ENCODE data around the gene NUCB1. TPM values are rescaled to one million over a fixed set of nuclear protein-coding genes. Genes with fewer than 3 reads are reported as not detected.
"Not testable (repeated sequence)": the region's sequence is repeated elsewhere in the genome, so short reads cannot be mapped to it uniquely, and the experiment has no call there.

NUCB1 gene
- polyA plus RNA-seq, 2 donors: 88.2 to 116 TPM

DNA sequence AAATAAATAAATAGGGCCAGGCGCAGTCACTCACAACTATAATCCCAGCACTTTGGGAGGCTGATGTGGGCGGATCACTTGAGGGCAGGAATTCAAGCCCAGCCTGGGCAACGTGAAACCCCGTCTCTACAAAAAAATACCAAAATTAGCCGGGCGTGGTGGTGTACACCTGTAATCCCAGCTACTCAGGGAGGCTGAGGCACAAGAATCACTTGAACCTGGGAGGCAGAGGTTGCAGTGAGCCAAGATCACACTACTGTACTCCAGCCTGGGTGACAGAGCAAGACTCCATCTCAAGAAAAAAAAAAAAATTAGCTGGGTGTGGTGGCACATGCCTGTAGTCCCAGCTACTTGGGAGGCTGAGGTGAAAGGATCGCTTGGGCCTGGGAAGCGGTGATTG is 25.8 kb downstream of the NUCB1 start:
- H3K4me1 ChIP-seq (ENCODE audit: control insufficient read depth in 2 of 2, insufficient read depth in 2 of 2, low read length in 1 of 2): not testable (repeated sequence)
- H3K27ac ChIP-seq (ENCODE audit: low read depth in 2 of 2, low read length in 1 of 2): peak overlapping the region in 1 of 2 donors; percentile 91

GRCh38 chr19:48926909-48927308 is 26.8 kb downstream of the NUCB1 start:
- no peak overlapping the region for H3K4me3 ChIP-seq (ENCODE audit: low read depth in 1 of 2, low read length in 2 of 2)
- H3K27ac ChIP-seq (ENCODE audit: low read depth in 2 of 2, low read length in 1 of 2): peak overlapping the region; percentile 56 to 91
- H3K36me3 ChIP-seq (ENCODE audit: control insufficient read depth in 2 of 2, insufficient read depth in 2 of 2, low read length in 1 of 2): peaks cover 4 to 10% of the 10 kb centered on the region in 2 donors
- no peaks in the 10 kb centered on the region for H3K4me1 ChIP-seq (ENCODE audit: control insufficient read depth in 2 of 2, insufficient read depth in 2 of 2, low read length in 1 of 2)
- H3K27me3 ChIP-seq (ENCODE audit: control insufficient read depth in 1 of 2, insufficient read depth in 2 of 2, low read length in 2 of 2): no peaks in the 10 kb centered on the region
- H3K9me3 ChIP-seq (ENCODE audit: control insufficient read depth in 2 of 2, insufficient read depth in 1 of 2, low read depth in 1 of 2, low read length in 1 of 2): no peaks in the 10 kb centered on the region
- WGBS, 2 donors: 9 to 22% methylated on average over 10 of the region's 10 CpGs

More for the DNA sequence above, 25.8 kb downstream of the NUCB1 start:
- H3K27me3 ChIP-seq (ENCODE audit: control insufficient read depth in 1 of 2, insufficient read depth in 2 of 2, low read length in 2 of 2); H3K4me3 ChIP-seq (ENCODE audit: low read depth in 1 of 2, low read length in 2 of 2); H3K9me3 ChIP-seq (ENCODE audit: control insufficient read depth in 2 of 2, insufficient read depth in 1 of 2, low read depth in 1 of 2, low read length in 1 of 2): not testable (repeated sequence)
- peaks cover 8 to 20% of the 10 kb centered on the region in 2 donors for H3K36me3 ChIP-seq (ENCODE audit: control insufficient read depth in 2 of 2, insufficient read depth in 2 of 2, low read length in 1 of 2)
- 78 to 81% methylated on average over 8 of the region's 8 CpGs for WGBS, 2 donors

DNA sequence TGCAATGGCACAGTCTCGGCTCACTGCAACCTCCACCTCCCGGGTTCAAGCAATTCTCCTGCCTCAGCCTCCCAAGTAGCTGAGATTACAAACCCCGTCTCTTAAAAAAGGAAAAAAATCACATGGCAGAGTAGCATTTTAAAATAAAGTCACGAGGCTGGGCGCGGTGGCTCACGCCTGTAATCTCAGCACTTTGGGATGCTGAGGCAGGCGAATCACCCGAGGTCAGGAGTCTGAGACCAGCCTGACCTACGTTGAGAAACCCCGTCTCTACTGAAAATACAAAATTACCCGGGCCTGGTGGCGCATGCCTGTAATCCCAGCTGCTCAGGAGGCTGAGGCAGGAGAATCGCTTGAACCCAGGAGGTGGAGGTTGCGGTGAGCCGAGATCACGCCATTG is 27.6 kb downstream of the NUCB1 start:
- not testable (repeated sequence) for H3K27me3 ChIP-seq (ENCODE audit: control insufficient read depth in 1 of 2, insufficient read depth in 2 of 2, low read length in 2 of 2); H3K9me3 ChIP-seq (ENCODE audit: control insufficient read depth in 2 of 2, insufficient read depth in 1 of 2, low read depth in 1 of 2, low read length in 1 of 2); H3K4me3 ChIP-seq (ENCODE audit: low read depth in 1 of 2, low read length in 2 of 2); H3K4me1 ChIP-seq (ENCODE audit: control insufficient read depth in 2 of 2, insufficient read depth in 2 of 2, low read length in 1 of 2); H3K36me3 ChIP-seq (ENCODE audit: control insufficient read depth in 2 of 2, insufficient read depth in 2 of 2, low read length in 1 of 2)
- peak overlapping the region; percentile 19 to 75 for H3K27ac ChIP-seq (ENCODE audit: low read depth in 2 of 2, low read length in 1 of 2)
- 72 to 74% methylated on average over 17 of the region's 17 CpGs for WGBS, 2 donors

GRCh38 chr19:48928164-48929025 is 28.3 kb downstream of the NUCB1 start:
- H3K36me3 ChIP-seq (ENCODE audit: control insufficient read depth in 2 of 2, insufficient read depth in 2 of 2, low read length in 1 of 2): no peaks in the 10 kb centered on the region
- H3K4me3 ChIP-seq (ENCODE audit: low read depth in 1 of 2, low read length in 2 of 2): no peak overlapping the region
- 61 to 64% methylated on average over 15 of the region's 15 CpGs for WGBS, 2 donors
- H3K4me1 ChIP-seq (ENCODE audit: control insufficient read depth in 2 of 2, insufficient read depth in 2 of 2, low read length in 1 of 2): no peaks in the 10 kb centered on the region
- no peaks in the 10 kb centered on the region for H3K27me3 ChIP-seq (ENCODE audit: control insufficient read depth in 1 of 2, insufficient read depth in 2 of 2, low read length in 2 of 2)
- peak overlapping the region in 1 of 2 donors; percentile 75 for H3K27ac ChIP-seq (ENCODE audit: low read depth in 2 of 2, low read length in 1 of 2)
- no peaks in the 10 kb centered on the region for H3K9me3 ChIP-seq (ENCODE audit: control insufficient read depth in 2 of 2, insufficient read depth in 1 of 2, low read depth in 1 of 2, low read length in 1 of 2)

- Histone ChIP-seq H3K27me3 (ENCODE audit: control insufficient read depth in 1 of 2, insufficient read depth in 2 of 2, low read length in 2 of 2) (no peaks in the 10 kb centered on the region), H3K4me1 (ENCODE audit: control insufficient read depth in 2 of 2, insufficient read depth in 2 of 2, low read length in 1 of 2) (no peaks in the 10 kb centered on the region), H3K36me3 (ENCODE audit: control insufficient read depth in 2 of 2, insufficient read depth in 2 of 2, low read length in 1 of 2) (no peaks in the 10 kb centered on the region), H3K9me3 (ENCODE audit: control insufficient read depth in 2 of 2, insufficient read depth in 1 of 2, low read depth in 1 of 2, low read length in 1 of 2) (no peaks in the 10 kb centered on the region), H3K4me3 (ENCODE audit: low read depth in 1 of 2, low read length in 2 of 2) (peak within 1 kb of the TSS; percentile 37 to 41), H3K27ac (ENCODE audit: low read depth in 2 of 2, low read length in 1 of 2) (peak within 1 kb of the TSS in 1 of 2 donors; percentile 76)
- 0 to 1% methylated on average over 37 to 43 of the region's 43 CpGs for WGBS, 2 donors
Observed at GRCh38 chr19:48933382-48933932, 33.3 kb downstream of the NUCB1 start, which contains the start of gene DHDH. TSS of gene DHDH (plus strand) at chr19:48933699. CDS start at chr19:48933722, 23 bp downstream.

DNA sequence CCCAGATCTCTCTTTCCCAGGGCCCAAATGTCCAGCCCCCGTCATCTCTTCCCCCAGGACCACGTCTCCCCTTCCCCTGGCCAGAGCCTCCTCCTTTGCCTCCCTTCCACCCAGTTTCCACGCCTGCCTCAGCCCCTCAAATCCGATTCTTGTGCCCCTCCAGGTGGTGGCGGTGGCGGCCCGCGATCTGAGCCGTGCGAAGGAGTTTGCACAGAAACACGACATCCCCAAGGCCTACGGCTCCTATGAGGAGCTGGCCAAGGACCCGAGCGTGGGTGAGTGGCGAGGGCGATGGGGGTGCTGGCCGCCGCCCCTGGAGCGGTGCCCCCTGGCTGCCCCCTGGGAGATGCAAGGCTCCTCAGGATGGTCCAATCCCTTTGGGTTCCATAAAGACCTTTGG is 34.7 kb downstream of the NUCB1 start:
- WGBS, 2 donors: 80 to 89% methylated on average over 19 of the region's 19 CpGs
- H3K4me3 ChIP-seq (ENCODE audit: low read depth in 1 of 2, low read length in 2 of 2): no peak overlapping the region
- no peak overlapping the region for H3K27ac ChIP-seq (ENCODE audit: low read depth in 2 of 2, low read length in 1 of 2)
- H3K9me3 ChIP-seq (ENCODE audit: control insufficient read depth in 2 of 2, insufficient read depth in 1 of 2, low read depth in 1 of 2, low read length in 1 of 2): no peaks in the 10 kb centered on the region
- no peaks in the 10 kb centered on the region for H3K27me3 ChIP-seq (ENCODE audit: control insufficient read depth in 1 of 2, insufficient read depth in 2 of 2, low read length in 2 of 2)
- no peaks in the 10 kb centered on the region for H3K4me1 ChIP-seq (ENCODE audit: control insufficient read depth in 2 of 2, insufficient read depth in 2 of 2, low read length in 1 of 2)
- H3K36me3 ChIP-seq (ENCODE audit: control insufficient read depth in 2 of 2, insufficient read depth in 2 of 2, low read length in 1 of 2): no peaks in the 10 kb centered on the region

DNA sequence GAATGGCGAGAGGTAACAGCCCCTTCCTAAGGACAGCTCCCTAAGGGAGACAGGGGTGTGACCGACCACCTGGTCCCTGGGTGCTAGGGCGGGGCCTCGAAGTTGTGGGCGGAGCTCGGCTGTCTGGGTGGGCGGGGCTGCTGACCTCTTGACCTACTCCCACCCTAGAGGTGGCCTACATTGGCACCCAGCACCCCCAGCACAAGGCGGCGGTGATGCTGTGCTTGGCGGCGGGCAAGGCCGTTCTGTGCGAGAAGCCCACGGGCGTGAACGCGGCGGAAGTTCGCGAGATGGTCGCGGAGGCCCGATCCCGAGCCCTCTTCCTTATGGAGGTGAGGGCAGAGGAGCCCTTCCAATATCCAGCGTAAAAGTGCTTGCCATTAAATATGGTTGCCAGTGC is 35.8 kb downstream of the NUCB1 start:
- Histone ChIP-seq H3K36me3 (ENCODE audit: control insufficient read depth in 2 of 2, insufficient read depth in 2 of 2, low read length in 1 of 2) (no peaks in the 10 kb centered on the region), H3K27ac (ENCODE audit: low read depth in 2 of 2, low read length in 1 of 2) (no peak overlapping the region), H3K4me3 (ENCODE audit: low read depth in 1 of 2, low read length in 2 of 2) (no peak overlapping the region), H3K9me3 (ENCODE audit: control insufficient read depth in 2 of 2, insufficient read depth in 1 of 2, low read depth in 1 of 2, low read length in 1 of 2) (no peaks in the 10 kb centered on the region), H3K27me3 (ENCODE audit: control insufficient read depth in 1 of 2, insufficient read depth in 2 of 2, low read length in 2 of 2) (no peaks in the 10 kb centered on the region), H3K4me1 (ENCODE audit: control insufficient read depth in 2 of 2, insufficient read depth in 2 of 2, low read length in 1 of 2) (no peaks in the 10 kb centered on the region)
- WGBS, 2 donors: 95 to 96% methylated on average over 25 of the region's 25 CpGs

DNA sequence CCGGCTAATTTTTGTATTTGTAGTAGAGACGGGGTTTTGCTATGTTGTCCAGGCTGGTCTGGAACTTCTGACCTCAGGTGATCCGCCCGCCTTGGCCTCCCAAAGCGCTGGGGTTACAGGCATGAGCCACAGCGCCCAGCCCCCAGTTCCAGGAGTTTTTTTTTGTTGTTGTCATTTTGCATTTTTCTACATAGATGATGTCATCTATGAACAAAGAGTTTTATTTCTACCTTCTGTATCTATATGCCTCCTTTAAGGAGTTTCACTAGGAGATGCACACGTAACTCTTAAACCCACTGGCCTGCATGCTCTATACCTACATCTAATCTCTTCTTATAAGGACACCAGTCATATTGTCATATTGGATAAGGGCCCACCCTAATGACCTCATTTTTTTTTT is 38.1 kb downstream of the NUCB1 start:
- Histone ChIP-seq H3K9me3 (ENCODE audit: control insufficient read depth in 2 of 2, insufficient read depth in 1 of 2, low read depth in 1 of 2, low read length in 1 of 2) (no peaks in the 10 kb centered on the region), H3K27ac (ENCODE audit: low read depth in 2 of 2, low read length in 1 of 2) (no peak overlapping the region), H3K36me3 (ENCODE audit: control insufficient read depth in 2 of 2, insufficient read depth in 2 of 2, low read length in 1 of 2) (no peaks in the 10 kb centered on the region), H3K4me3 (ENCODE audit: low read depth in 1 of 2, low read length in 2 of 2) (no peak overlapping the region), H3K27me3 (ENCODE audit: control insufficient read depth in 1 of 2, insufficient read depth in 2 of 2, low read length in 2 of 2) (no peaks in the 10 kb centered on the region), H3K4me1 (ENCODE audit: control insufficient read depth in 2 of 2, insufficient read depth in 2 of 2, low read length in 1 of 2) (no peaks in the 10 kb centered on the region)
- 80 to 88% methylated on average over 7 of the region's 7 CpGs for WGBS, 2 donors

GRCh38 chr19:48940902-48941301 is 40.8 kb downstream of the NUCB1 start:
- no peaks in the 10 kb centered on the region for H3K27me3 ChIP-seq (ENCODE audit: control insufficient read depth in 1 of 2, insufficient read depth in 2 of 2, low read length in 2 of 2)
- H3K27ac ChIP-seq (ENCODE audit: low read depth in 2 of 2, low read length in 1 of 2): no peak overlapping the region
- no peaks in the 10 kb centered on the region for H3K9me3 ChIP-seq (ENCODE audit: control insufficient read depth in 2 of 2, insufficient read depth in 1 of 2, low read depth in 1 of 2, low read length in 1 of 2)
- no peaks in the 10 kb centered on the region for H3K36me3 ChIP-seq (ENCODE audit: control insufficient read depth in 2 of 2, insufficient read depth in 2 of 2, low read length in 1 of 2)
- no peaks in the 10 kb centered on the region for H3K4me1 ChIP-seq (ENCODE audit: control insufficient read depth in 2 of 2, insufficient read depth in 2 of 2, low read length in 1 of 2)
- 95 to 96% methylated on average over 5 of the region's 5 CpGs for WGBS, 2 donors
- H3K4me3 ChIP-seq (ENCODE audit: low read depth in 1 of 2, low read length in 2 of 2): no peak overlapping the region

Data from esophagus (tissue), 2 donors.